Liver (tissue), 9 donors: ENCODE data around the gene PPM1M. TPM values are rescaled to one million over a fixed set of nuclear protein-coding genes. Genes with fewer than 3 reads are reported as not detected.

Experiments
- DNase-seq: peaks from one replicate; pipeline ENCODE4 v3.0.0-alpha.2; 2017; ENCODE audit warnings: low spot score
- H3K27ac ChIP-seq, 2 donors: one replicate each; pipeline ENCODE4 v1.7.0; 2013; ENCODE audit warnings: inconsistent platforms in 2 of 2, low read length in 2 of 2, control low read depth in 1 of 2, low read depth in 1 of 2, mild to moderate bottlenecking in 1 of 2
- H3K27me3 ChIP-seq, 4 donors: one replicate each; pipeline versions ENCODE4 v1.6.1 to v1.7.0; 2013; ENCODE audit warnings: low read length in 3 of 4, inconsistent platforms in 1 of 4, mild to moderate bottlenecking in 1 of 4, moderate library complexity in 1 of 4; ENCODE audit not compliant: control insufficient read depth in 4 of 4, insufficient read depth in 4 of 4
- H3K36me3 ChIP-seq, 4 donors: one replicate each; pipeline versions ENCODE4 v1.6.1 to v1.7.0; 2013; ENCODE audit warnings: low read length in 3 of 4, mild to moderate bottlenecking in 3 of 4, low read depth in 1 of 4, moderate library complexity in 1 of 4; ENCODE audit not compliant: control insufficient read depth in 4 of 4, insufficient read depth in 3 of 4
- H3K4me1 ChIP-seq, 4 donors: one replicate each; pipeline versions ENCODE4 v1.6.1 to v1.7.0; 2013; ENCODE audit warnings: low read length in 3 of 4, mild to moderate bottlenecking in 3 of 4, moderate library complexity in 1 of 4; ENCODE audit not compliant: control insufficient read depth in 4 of 4, insufficient read depth in 4 of 4
- H3K4me3 ChIP-seq, 3 donors: one replicate each; pipeline versions ENCODE4 v1.6.1 to v1.7.0; 2013; ENCODE audit warnings: low read length in 3 of 3, control low read depth in 1 of 3, low read depth in 1 of 3, mild to moderate bottlenecking in 1 of 3
- H3K9ac ChIP-seq, 2 donors: one replicate each; pipeline ENCODE4 v1.7.0; 2013; ENCODE audit warnings: low read length in 2 of 2, mild to moderate bottlenecking in 2 of 2, moderate library complexity in 2 of 2, control low read depth in 1 of 2, low read depth in 1 of 2
- H3K9me3 ChIP-seq, 4 donors: one replicate each; pipeline versions ENCODE4 v1.6.1 to v1.7.0; 2013; ENCODE audit warnings: low read length in 3 of 4; ENCODE audit not compliant: control insufficient read depth in 4 of 4
- EGR1 ChIP-seq, 2 donors: IDR thresholded peaks; 2 replicates each; pipeline ENCODE4 v1.6.1; 2016 to 2018; ENCODE audit warnings: antibody characterized with exemption in 2 of 2, low read depth in 2 of 2
- FOXA1 ChIP-seq: IDR thresholded peaks from 2 replicates; pipeline ENCODE4 v1.6.1; 2016; ENCODE audit warnings: antibody characterized with exemption
- FOXA2 ChIP-seq: IDR thresholded peaks from 2 replicates; pipeline ENCODE4 v1.6.1; 2016; ENCODE audit warnings: antibody characterized with exemption
- GABPA ChIP-seq, 2 donors: IDR thresholded peaks in 1 of 2; conservative IDR thresholded peaks in 1 of 2; 2 replicates each; pipeline ENCODE4 v1.6.1; 2016; ENCODE audit warnings: antibody characterized with exemption in 2 of 2, mild to moderate bottlenecking in 1 of 2, moderate library complexity in 1 of 2
- HNF4A ChIP-seq, 2 donors: conservative IDR thresholded peaks; 2 replicates each; pipeline ENCODE4 v1.6.1; 2016; ENCODE audit warnings: antibody characterized with exemption in 2 of 2, mild to moderate bottlenecking in 2 of 2
- HNF4G ChIP-seq: IDR thresholded peaks from 2 replicates; pipeline ENCODE4 v1.6.1; 2016; ENCODE audit warnings: antibody characterized with exemption
- JUND ChIP-seq, 2 donors: IDR thresholded peaks; 2 replicates each; pipeline ENCODE4 v1.6.1; 2016; ENCODE audit warnings: antibody characterized with exemption in 2 of 2
- NR2F2 ChIP-seq: IDR thresholded peaks from 2 replicates; pipeline ENCODE4 v1.6.1; 2016; ENCODE audit warnings: antibody characterized with exemption
- RAD21 ChIP-seq, 2 donors: IDR thresholded peaks; 2 replicates each; pipeline ENCODE4 v1.6.1; 2016; ENCODE audit warnings: antibody characterized with exemption in 2 of 2, mild to moderate bottlenecking in 2 of 2
- RXRA ChIP-seq, 2 donors: IDR thresholded peaks; 2 replicates each; pipeline ENCODE4 v1.6.1; 2017 to 2018; ENCODE audit warnings: antibody characterized with exemption in 2 of 2, mild to moderate bottlenecking in 1 of 2
- SP1 ChIP-seq: IDR thresholded peaks from 2 replicates; pipeline ENCODE4 v1.6.1; 2018; ENCODE audit warnings: antibody characterized with exemption, mild to moderate bottlenecking
- TAF1 ChIP-seq: conservative IDR thresholded peaks from 2 replicates; pipeline ENCODE4 v1.6.1; 2016; ENCODE audit warnings: antibody characterized with exemption, mild to moderate bottlenecking
- YY1 ChIP-seq: IDR thresholded peaks from 2 replicates; pipeline ENCODE4 v1.6.1; 2016; ENCODE audit warnings: antibody characterized with exemption, mild to moderate bottlenecking
- WGBS: extraction: QIAGEN DNeasy Blood & Tissue Kit; methylation state at CpG from one replicate; pipeline ENCODE4 v1.1.7; 2013; 5-methylcytosine and 5-hydroxymethylcytosine counted together
- polyA plus RNA-seq, 2 donors: library from polyadenylated mRNA; stranded (reverse) in 1 of 2; unstranded in 1 of 2; fragments of 200-250 nt in 1 of 2; fragments of >200 nt in 1 of 2; fragmentation: Nextera tagmentation in 1 of 2; extraction: Ambion mirVana in 1 of 2; gene quantifications; one replicate each; pipeline versions ENCODE4 v1.2.1 to v1.2.3, GENCODE V29; 2013 to 2015
- total RNA-seq, 2 donors: library from RNA; depleted of rRNA; stranded (reverse); fragments of >200 nt; gene quantifications; one replicate each; pipeline ENCODE4 v1.2.3, GENCODE V29; 2014
- TF ChIP-seq, protein P1 (sequence below): fragments of 150-350 bp; IDR thresholded peaks from 2 replicates; pipeline ENCODE4 v1.5.1; 2017; ENCODE audit warnings: improper control_type of control experiment, low read depth, low read length; ENCODE audit not compliant: missing input control
- TF ChIP-seq, protein P2 (sequence below): IDR thresholded peaks from 2 replicates; pipeline ENCODE4 v1.6.1; 2016; ENCODE audit warnings: antibody characterized with exemption, mild to moderate bottlenecking
- TF ChIP-seq, protein P3 (sequence below): IDR thresholded peaks from 2 replicates; pipeline ENCODE4 v1.6.1; 2016; ENCODE audit warnings: antibody characterized with exemption
- TF ChIP-seq, protein P4 (sequence below): IDR thresholded peaks from 2 replicates; pipeline ENCODE4 v1.6.1; 2016; ENCODE audit warnings: antibody characterized with exemption
- TF ChIP-seq, protein P5 (sequence below): IDR thresholded peaks from 2 replicates; pipeline ENCODE4 v1.6.1; 2016; ENCODE audit warnings: antibody characterized with exemption
- donor health status: healthy.
- donor health status: healthy.
- donor health status: healthy.
- donor health status: healthy.
- donor health status: healthy.

The PPM1M gene
- total and polyA plus RNA-seq, 4 donors = 2.8 to 5.5 (median 4.6) TPM

DNA sequence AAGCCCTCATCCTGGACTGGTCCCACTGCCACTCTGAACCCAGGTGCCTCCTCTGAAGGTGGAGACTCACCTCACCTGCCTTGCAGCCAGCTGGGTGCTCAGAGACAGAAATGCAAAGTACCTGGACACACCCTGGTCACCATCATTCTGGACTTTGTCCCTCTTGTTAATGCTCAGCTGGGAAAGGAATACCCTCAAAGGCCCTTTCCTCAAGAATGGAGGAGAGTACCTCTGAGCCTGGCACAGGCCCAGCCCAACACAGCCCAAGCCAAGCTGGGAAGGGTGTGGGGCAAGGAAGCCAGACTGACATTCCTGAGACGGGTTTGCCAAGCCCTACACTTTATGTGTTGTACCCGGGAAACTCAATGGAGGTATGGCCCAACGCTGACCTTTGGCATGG is 48.6 kb upstream of the PPM1M start:
- H3K9ac ChIP-seq = no peak overlapping the region
- DNase-seq = no peak

DNA sequence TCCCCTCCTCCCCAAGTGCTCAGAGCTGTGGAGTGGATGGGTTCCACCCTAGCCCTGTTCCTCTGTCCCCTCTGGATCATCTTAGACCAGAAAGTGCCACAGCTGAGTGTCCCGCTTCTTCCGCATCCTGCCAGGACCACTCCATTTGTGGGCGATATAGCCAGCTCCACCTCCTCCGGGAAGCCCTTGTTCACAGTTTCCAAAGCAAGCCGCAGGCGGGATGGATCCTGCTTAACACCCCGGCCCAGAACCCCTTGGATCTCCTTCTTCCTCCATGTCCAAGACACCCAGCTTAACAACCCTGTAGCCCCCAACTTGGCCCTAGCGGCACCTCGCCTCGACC is 48.1 kb upstream of the PPM1M start:
- Histone ChIP-seq H3K4me1 (peaks cover 6 to 44% (median 28%) of the 10 kb centered on the region in 4 donors), H3K36me3 (peaks cover 0 to 11% (median 6%) of the 10 kb centered on the region in 4 donors), H3K9ac (peak overlapping the region in 1 of 2 donors; percentile 57), H3K27ac (peak overlapping the region; percentile 72 to 83), H3K9me3 (no peaks in the 10 kb centered on the region), H3K4me3 (peak overlapping the region in 2 of 3 donors; percentile 74 to 82), H3K27me3 (no peaks in the 10 kb centered on the region)
- no peak for DNase-seq
- no peak for TF ChIP-seq GABPA (IDR thresholded peaks at IDR 0.05 in 1 of 2, conservative IDR thresholded peaks at IDR 0.05 in 1 of 2)
- WGBS = 64% methylated on average over 10 of the region's 10 CpGs

More for the DNA sequence above, 48.6 kb upstream of the PPM1M start:
- H3K27ac ChIP-seq = peak overlapping the region in 1 of 2 donors; percentile 11
- H3K4me3 ChIP-seq = no peak overlapping the region
- 77% methylated on average over 3 of the region's 3 CpGs for WGBS
- H3K9me3 ChIP-seq = no peaks in the 10 kb centered on the region
- peaks cover 6 to 41% (median 26%) of the 10 kb centered on the region in 4 donors for H3K4me1 ChIP-seq
- H3K27me3 ChIP-seq = no peaks in the 10 kb centered on the region
- TF ChIP-seq HNF4G (peak; percentile 17), RXRA (IDR thresholded peaks at IDR 0.05) (no peak)
- H3K36me3 ChIP-seq = peaks cover 0 to 7% (median 4%) of the 10 kb centered on the region in 4 donors

DNA sequence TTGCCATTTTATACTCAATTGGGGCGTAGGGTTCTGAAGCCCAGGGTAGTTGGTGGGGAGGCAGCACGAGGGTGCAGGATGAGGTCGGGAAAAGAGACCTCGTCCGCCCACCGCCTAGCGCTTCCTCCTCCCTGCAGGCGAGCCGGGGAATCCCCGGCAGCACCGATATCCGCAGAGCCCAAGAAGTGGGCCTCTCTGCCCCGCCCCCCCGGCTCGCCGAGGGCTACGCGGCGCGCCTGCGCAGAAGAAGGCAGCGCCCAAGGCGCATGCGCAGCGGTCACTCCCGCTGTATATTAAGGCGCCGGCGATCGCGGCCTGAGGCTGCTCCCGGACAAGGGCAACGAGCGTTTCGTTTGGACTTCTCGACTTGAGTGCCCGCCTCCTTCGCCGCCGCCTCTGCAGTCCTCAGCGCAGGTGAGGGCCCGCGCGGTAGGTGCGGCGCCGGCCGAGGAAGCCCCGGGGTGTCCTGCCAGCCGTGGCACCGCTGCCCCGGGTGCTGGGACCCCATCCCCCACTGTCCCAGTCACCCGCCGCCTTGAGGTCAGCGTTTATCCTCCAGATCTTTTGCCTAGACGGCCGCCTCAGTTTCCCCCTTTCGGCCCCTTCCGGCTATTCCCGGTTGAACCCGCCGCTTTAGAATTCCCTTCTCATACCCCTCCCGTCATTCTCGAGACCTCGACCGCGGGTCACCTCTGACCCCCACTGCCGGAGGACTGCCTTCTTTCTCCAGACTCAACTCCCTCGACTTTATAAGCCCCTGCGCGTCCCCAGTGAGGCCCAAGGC is 47.5 kb upstream of the PPM1M start, which contains the start of gene ALAS1:
Gene ALAS1 (plus strand): TSS at position 319 of the 784 bp plus-strand sequence. CDS start 1,082 bp downstream, outside the sequence.
- no peaks in the 10 kb centered on the region for H3K9me3 ChIP-seq
- 1% methylated on average over 71 of the region's 71 CpGs for WGBS
- DNase-seq = peak; percentile 97
- H3K4me3 ChIP-seq = peak within 1 kb of the TSS; percentile 74 to 95 (median 82)
- no peak for TF ChIP-seq FOXA2
- TF ChIP-seq, protein P1, sequence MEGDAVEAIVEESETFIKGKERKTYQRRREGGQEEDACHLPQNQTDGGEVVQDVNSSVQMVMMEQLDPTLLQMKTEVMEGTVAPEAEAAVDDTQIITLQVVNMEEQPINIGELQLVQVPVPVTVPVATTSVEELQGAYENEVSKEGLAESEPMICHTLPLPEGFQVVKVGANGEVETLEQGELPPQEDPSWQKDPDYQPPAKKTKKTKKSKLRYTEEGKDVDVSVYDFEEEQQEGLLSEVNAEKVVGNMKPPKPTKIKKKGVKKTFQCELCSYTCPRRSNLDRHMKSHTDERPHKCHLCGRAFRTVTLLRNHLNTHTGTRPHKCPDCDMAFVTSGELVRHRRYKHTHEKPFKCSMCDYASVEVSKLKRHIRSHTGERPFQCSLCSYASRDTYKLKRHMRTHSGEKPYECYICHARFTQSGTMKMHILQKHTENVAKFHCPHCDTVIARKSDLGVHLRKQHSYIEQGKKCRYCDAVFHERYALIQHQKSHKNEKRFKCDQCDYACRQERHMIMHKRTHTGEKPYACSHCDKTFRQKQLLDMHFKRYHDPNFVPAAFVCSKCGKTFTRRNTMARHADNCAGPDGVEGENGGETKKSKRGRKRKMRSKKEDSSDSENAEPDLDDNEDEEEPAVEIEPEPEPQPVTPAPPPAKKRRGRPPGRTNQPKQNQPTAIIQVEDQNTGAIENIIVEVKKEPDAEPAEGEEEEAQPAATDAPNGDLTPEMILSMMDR = no peak
- TF ChIP-seq RAD21 (IDR thresholded peaks at IDR 0.05) = peak; percentile 18 to 39
- TF ChIP-seq GABPA (IDR thresholded peaks at IDR 0.05 in 1 of 2, conservative IDR thresholded peaks at IDR 0.05 in 1 of 2) = no peak
- TF ChIP-seq EGR1 (IDR thresholded peaks at IDR 0.05; ENCODE audit: low read depth in 2 of 2) = peak in 1 of 2 donors; percentile 40
- no peak for TF ChIP-seq JUND (IDR thresholded peaks at IDR 0.05)
- TF ChIP-seq YY1 = peak; percentile 24
- peak; percentile 69 for TF ChIP-seq NR2F2
- TF ChIP-seq RXRA (IDR thresholded peaks at IDR 0.05) = peak; percentile 11 to 65
- TF ChIP-seq HNF4G = no peak
- peak; percentile 21 for TF ChIP-seq FOXA1
- TF ChIP-seq, protein P2, sequence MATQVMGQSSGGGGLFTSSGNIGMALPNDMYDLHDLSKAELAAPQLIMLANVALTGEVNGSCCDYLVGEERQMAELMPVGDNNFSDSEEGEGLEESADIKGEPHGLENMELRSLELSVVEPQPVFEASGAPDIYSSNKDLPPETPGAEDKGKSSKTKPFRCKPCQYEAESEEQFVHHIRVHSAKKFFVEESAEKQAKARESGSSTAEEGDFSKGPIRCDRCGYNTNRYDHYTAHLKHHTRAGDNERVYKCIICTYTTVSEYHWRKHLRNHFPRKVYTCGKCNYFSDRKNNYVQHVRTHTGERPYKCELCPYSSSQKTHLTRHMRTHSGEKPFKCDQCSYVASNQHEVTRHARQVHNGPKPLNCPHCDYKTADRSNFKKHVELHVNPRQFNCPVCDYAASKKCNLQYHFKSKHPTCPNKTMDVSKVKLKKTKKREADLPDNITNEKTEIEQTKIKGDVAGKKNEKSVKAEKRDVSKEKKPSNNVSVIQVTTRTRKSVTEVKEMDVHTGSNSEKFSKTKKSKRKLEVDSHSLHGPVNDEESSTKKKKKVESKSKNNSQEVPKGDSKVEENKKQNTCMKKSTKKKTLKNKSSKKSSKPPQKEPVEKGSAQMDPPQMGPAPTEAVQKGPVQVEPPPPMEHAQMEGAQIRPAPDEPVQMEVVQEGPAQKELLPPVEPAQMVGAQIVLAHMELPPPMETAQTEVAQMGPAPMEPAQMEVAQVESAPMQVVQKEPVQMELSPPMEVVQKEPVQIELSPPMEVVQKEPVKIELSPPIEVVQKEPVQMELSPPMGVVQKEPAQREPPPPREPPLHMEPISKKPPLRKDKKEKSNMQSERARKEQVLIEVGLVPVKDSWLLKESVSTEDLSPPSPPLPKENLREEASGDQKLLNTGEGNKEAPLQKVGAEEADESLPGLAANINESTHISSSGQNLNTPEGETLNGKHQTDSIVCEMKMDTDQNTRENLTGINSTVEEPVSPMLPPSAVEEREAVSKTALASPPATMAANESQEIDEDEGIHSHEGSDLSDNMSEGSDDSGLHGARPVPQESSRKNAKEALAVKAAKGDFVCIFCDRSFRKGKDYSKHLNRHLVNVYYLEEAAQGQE = peak; percentile 94
- TF ChIP-seq TAF1 = peak; percentile 83
- TF ChIP-seq, protein P3, sequence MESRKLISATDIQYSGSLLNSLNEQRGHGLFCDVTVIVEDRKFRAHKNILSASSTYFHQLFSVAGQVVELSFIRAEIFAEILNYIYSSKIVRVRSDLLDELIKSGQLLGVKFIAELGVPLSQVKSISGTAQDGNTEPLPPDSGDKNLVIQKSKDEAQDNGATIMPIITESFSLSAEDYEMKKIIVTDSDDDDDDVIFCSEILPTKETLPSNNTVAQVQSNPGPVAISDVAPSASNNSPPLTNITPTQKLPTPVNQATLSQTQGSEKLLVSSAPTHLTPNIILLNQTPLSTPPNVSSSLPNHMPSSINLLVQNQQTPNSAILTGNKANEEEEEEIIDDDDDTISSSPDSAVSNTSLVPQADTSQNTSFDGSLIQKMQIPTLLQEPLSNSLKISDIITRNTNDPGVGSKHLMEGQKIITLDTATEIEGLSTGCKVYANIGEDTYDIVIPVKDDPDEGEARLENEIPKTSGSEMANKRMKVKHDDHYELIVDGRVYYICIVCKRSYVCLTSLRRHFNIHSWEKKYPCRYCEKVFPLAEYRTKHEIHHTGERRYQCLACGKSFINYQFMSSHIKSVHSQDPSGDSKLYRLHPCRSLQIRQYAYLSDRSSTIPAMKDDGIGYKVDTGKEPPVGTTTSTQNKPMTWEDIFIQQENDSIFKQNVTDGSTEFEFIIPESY = no peak
- TF ChIP-seq SP1 = peak; percentile 59
- TF ChIP-seq, protein P4, sequence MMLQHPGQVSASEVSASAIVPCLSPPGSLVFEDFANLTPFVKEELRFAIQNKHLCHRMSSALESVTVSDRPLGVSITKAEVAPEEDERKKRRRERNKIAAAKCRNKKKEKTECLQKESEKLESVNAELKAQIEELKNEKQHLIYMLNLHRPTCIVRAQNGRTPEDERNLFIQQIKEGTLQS = peak; percentile 27
- peak in 1 of 2 donors; percentile 54 for TF ChIP-seq HNF4A (conservative IDR thresholded peaks at IDR 0.05)
- TF ChIP-seq, protein P5, sequence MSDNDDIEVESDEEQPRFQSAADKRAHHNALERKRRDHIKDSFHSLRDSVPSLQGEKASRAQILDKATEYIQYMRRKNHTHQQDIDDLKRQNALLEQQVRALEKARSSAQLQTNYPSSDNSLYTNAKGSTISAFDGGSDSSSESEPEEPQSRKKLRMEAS = no peak
- H3K36me3 ChIP-seq = peaks cover 2 to 17% (median 12%) of the 10 kb centered on the region in 4 donors
- peak within 1 kb of the TSS; percentile 77 to 94 for H3K9ac ChIP-seq
- H3K27ac ChIP-seq = peak within 1 kb of the TSS; percentile 72 to 83
- peaks cover 6 to 44% (median 30%) of the 10 kb centered on the region in 4 donors for H3K4me1 ChIP-seq
- no peaks in the 10 kb centered on the region for H3K27me3 ChIP-seq
